CD14-positive monocyte (primary cell): ENCODE data around the gene EFNA1. TPM values are rescaled to one million over a fixed set of nuclear protein-coding genes. Genes with fewer than 3 reads are reported as not detected.

Source experiments
- DNase-seq, 3 donors: peaks; one replicate each; pipeline ENCODE4 v3.0.0-alpha.2; 2011 to 2022
- H2AFZ ChIP-seq: 2 replicates; pipeline ENCODE4 v1.6.0; 2012; ENCODE audit warnings: mild to moderate bottlenecking, low read depth, low read length, inconsistent platforms; ENCODE audit not compliant: insufficient read depth, poor library complexity, severe bottlenecking
- H3K27ac ChIP-seq, 2 donors: 1 replicate in 1 of 2; 2 replicates in 1 of 2; pipeline ENCODE4 v1.5.1; 2012 to 2013; ENCODE audit warnings: low read length in 2 of 2, control low read depth in 1 of 2, inconsistent platforms in 1 of 2, low read depth in 1 of 2, mild to moderate bottlenecking in 1 of 2
- H3K27me3 ChIP-seq, 2 donors: one replicate each; pipeline versions ENCODE4 v1.6.0 to v1.6.1; 2011 to 2013; ENCODE audit warnings: low read length in 2 of 2; ENCODE audit not compliant: control insufficient read depth in 2 of 2, insufficient read depth in 2 of 2
- H3K36me3 ChIP-seq, 2 donors: replicated peaks in 1 of 2; 1 replicate in 1 of 2; 2 replicates in 1 of 2; pipeline versions ENCODE4 v1.5.1 to v1.6.1; 2012 to 2013; ENCODE audit warnings: low read length in 2 of 2, control low read depth in 1 of 2, inconsistent platforms in 1 of 2, mild to moderate bottlenecking in 1 of 2; ENCODE audit not compliant: insufficient read depth in 2 of 2, control insufficient read depth in 1 of 2
- H3K4me1 ChIP-seq, 2 donors: 1 replicate in 1 of 2; 2 replicates in 1 of 2; pipeline versions ENCODE4 v1.5.1 to v1.6.1; 2012 to 2013; ENCODE audit warnings: low read length in 2 of 2, control low read depth in 1 of 2, inconsistent platforms in 1 of 2, mild to moderate bottlenecking in 1 of 2, moderate library complexity in 1 of 2; ENCODE audit not compliant: insufficient read depth in 2 of 2, control insufficient read depth in 1 of 2
- H3K4me2 ChIP-seq: replicated peaks from 2 replicates; pipeline ENCODE3; 2012; ENCODE audit warnings: low read length, moderate library complexity, mild to moderate bottlenecking; ENCODE audit not compliant: poor library complexity, severe bottlenecking; ENCODE audit errors: extremely low read depth
- H3K4me3 ChIP-seq, 3 experiments: fragments of 200-600 bp in 1 of 3; sonication (generic) in 1 of 3; replicated peaks in 1 of 3; 1 replicate in 2 of 3; 2 replicates in 1 of 3; pipeline ENCODE4 v1.5.1; 2011 to 2013; ENCODE audit warnings: low read length in 3 of 3, mild to moderate bottlenecking in 3 of 3, control low read depth in 2 of 3, low read depth in 2 of 3, inconsistent platforms in 1 of 3, moderate library complexity in 1 of 3
- H3K79me2 ChIP-seq: 2 replicates; pipeline ENCODE4 v1.6.0; 2012; ENCODE audit warnings: mild to moderate bottlenecking, control low read depth, inconsistent platforms, low read length, moderate library complexity; ENCODE audit not compliant: insufficient read depth
- H3K9ac ChIP-seq: 2 replicates; pipeline ENCODE4 v1.6.0; 2017; ENCODE audit warnings: low read length, mild to moderate bottlenecking; ENCODE audit not compliant: insufficient read depth, poor library complexity, severe bottlenecking
- H3K9me3 ChIP-seq, 2 donors: replicated peaks in 1 of 2; 1 replicate in 1 of 2; 2 replicates in 1 of 2; pipeline versions ENCODE4 v1.5.1 to v1.6.1; 2012 to 2013; ENCODE audit warnings: low read length in 2 of 2, control low read depth in 1 of 2; ENCODE audit not compliant: control insufficient read depth in 1 of 2, insufficient read depth in 1 of 2
- H4K20me1 ChIP-seq: 2 replicates; pipeline ENCODE4 v1.6.0; 2012; ENCODE audit warnings: mild to moderate bottlenecking, low read length, control low read depth, moderate library complexity; ENCODE audit not compliant: insufficient read depth
- H3K27ac Mint-ChIP-seq, 7 donors: one replicate each; pipeline ENCODE4 v1.8.0; 2020; ENCODE audit warnings: mild to moderate bottlenecking in 7 of 7, mixed read lengths in 7 of 7, moderate library complexity in 6 of 7, inconsistent platforms in 2 of 7
- H3K27me3 Mint-ChIP-seq, 3 donors: one replicate each; pipeline ENCODE4 v1.8.0; 2021 to 2022; ENCODE audit warnings: low read depth in 3 of 3, mild to moderate bottlenecking in 3 of 3, mixed read lengths in 3 of 3, moderate library complexity in 3 of 3, inconsistent platforms in 1 of 3
- H3K36me3 Mint-ChIP-seq, 2 donors: one replicate each; pipeline ENCODE4 v1.8.0; 2020; ENCODE audit warnings: mixed read lengths in 2 of 2, inconsistent platforms in 1 of 2, mild to moderate bottlenecking in 1 of 2
- H3K4me1 Mint-ChIP-seq: one replicate; pipeline ENCODE4 v1.8.0; 2020; ENCODE audit warnings: mild to moderate bottlenecking, mixed read lengths
- H3K4me3 Mint-ChIP-seq, 2 donors: one replicate each; pipeline ENCODE4 v1.8.0; 2020; ENCODE audit warnings: mild to moderate bottlenecking in 2 of 2, mixed read lengths in 2 of 2, moderate library complexity in 1 of 2
- H3K9me3 Mint-ChIP-seq, 7 donors: one replicate each; pipeline ENCODE4 v1.8.0; 2020 to 2022; ENCODE audit warnings: mixed read lengths in 7 of 7, mild to moderate bottlenecking in 6 of 7, moderate library complexity in 6 of 7, inconsistent platforms in 2 of 7
- CTCF ChIP-seq: fragments of 200-600 bp; IDR thresholded peaks from one replicate; pipeline ENCODE4 v1.8.0; 2022; ENCODE audit warnings: antibody characterized with exemption, mild to moderate bottlenecking
- WGBS: methylation state at CpG from one replicate; pipeline ENCODE4 v1.1.5; 2013; ENCODE audit warnings: missing lambda C conversion rate; ENCODE audit not compliant: insufficient coverage; 5-methylcytosine and 5-hydroxymethylcytosine counted together
- intact Hi-C, 2 donors: fragments of 100-400 bp; cut with micrococcal nuclease; formaldehyde crosslinking; loops; one replicate each; pipeline versions ENCODE4 v1.15.0 to v1.15.1; 2023
- polyA plus RNA-seq, 3 donors: library from polyadenylated mRNA; depleted of rRNA in 1 of 3; unstranded in 2 of 3; stranded (reverse) in 1 of 3; fragments of 300-500 nt in 2 of 3; fragments of >200 nt in 1 of 3; fragmentation: Illumina TruSeq in 2 of 3; gene quantifications; 1 replicate in 2 of 3; 2 replicates in 1 of 3; pipeline ENCODE4 v1.2.3, GENCODE V29; 2012 to 2021

EFNA1 gene
- polyA plus RNA-seq, 3 donors: 1.2 TPM; not detected in 2

- Mint-ChIP-seq H3K27ac (no peak overlapping the region), H3K27me3 (peaks cover 5 to 15% (median 11%) of the 10 kb centered on the region in 3 donors), H3K9me3 (no peaks in the 10 kb centered on the region)
These were observed 35.5 kb upstream of the EFNA1 start for GRCh38 chr1:155092131-155092530.

GRCh38 chr1:155092641-155093040, 35.0 kb upstream of the EFNA1 start:
- no peaks in the 10 kb centered on the region for H4K20me1 ChIP-seq
- Mint-ChIP-seq H3K27ac (no peak overlapping the region), H3K9me3 (no peaks in the 10 kb centered on the region), H3K27me3 (peaks cover 5 to 15% (median 11%) of the 10 kb centered on the region in 3 donors), H3K4me3 (no peak overlapping the region), H3K4me1 (peaks cover 6% of the 10 kb centered on the region), H3K36me3 (no peaks in the 10 kb centered on the region)
- H3K4me3 ChIP-seq: no peak overlapping the region
- H3K4me1 ChIP-seq: peaks cover 0 to 7% of the 10 kb centered on the region in 2 donors
- H2AFZ ChIP-seq: no peak overlapping the region
- no peak for TF ChIP-seq CTCF
- H3K4me2 ChIP-seq: no peak overlapping the region
- H3K79me2 ChIP-seq: no peaks in the 10 kb centered on the region
- intact Hi-C loops: loop anchor here in 1 of 2 donors (2.0 to 5.0 kb wide), 2 partner anchors 35 to 74 kb away; partner anchors contain the start of gene EFNA1
- H3K36me3 ChIP-seq: no peaks in the 10 kb centered on the region
- DNase-seq: peak in 1 of 3 donors; percentile 2
- WGBS: 100% methylated on average over 8 of the region's 12 CpGs
- peaks cover 0 to 6% of the 10 kb centered on the region in 2 donors for H3K27me3 ChIP-seq
- no peaks in the 10 kb centered on the region for H3K9me3 ChIP-seq
- no peak overlapping the region for H3K27ac ChIP-seq
- H3K9ac ChIP-seq: no peak overlapping the region

More at GRCh38 chr1:155092131-155092530, 35.5 kb upstream of the EFNA1 start:
- intact Hi-C loops: loop anchor here in 1 of 2 donors (2.0 to 5.0 kb wide), 2 partner anchors 35 to 75 kb away; partner anchors contain the start of gene EFNA1
- Histone ChIP-seq H3K36me3 (no peaks in the 10 kb centered on the region), H3K27ac (no peak overlapping the region), H4K20me1 (no peaks in the 10 kb centered on the region), H2AFZ (no peak overlapping the region), H3K4me2 (no peak overlapping the region), H3K9me3 (no peaks in the 10 kb centered on the region), H3K4me1 (peaks cover 0 to 7% of the 10 kb centered on the region in 2 donors), H3K4me3 (no peak overlapping the region), H3K9ac (no peak overlapping the region), H3K79me2 (no peaks in the 10 kb centered on the region), H3K27me3 (peaks cover 0 to 6% of the 10 kb centered on the region in 2 donors)
- 97% methylated on average over 5 of the region's 6 CpGs for WGBS
- H3K36me3 Mint-ChIP-seq: peaks cover 0 to 4% of the 10 kb centered on the region in 2 donors
- no peak overlapping the region for H3K4me3 Mint-ChIP-seq
- DNase-seq: no peak
- TF ChIP-seq CTCF: no peak
- H3K4me1 Mint-ChIP-seq: peaks cover 6% of the 10 kb centered on the region
